Right lobe of liver (tissue), 4 donors: ENCODE data around the gene SSR4.

Source experiments
- CTCF ChIP-seq, 4 donors: fragments of 200-600 bp in 3 of 4; fragments of 450-650 bp in 1 of 4; IDR thresholded peaks; one replicate each; pipeline versions ENCODE4 v1.5.1 to v1.8.0; 2016 to 2022; ENCODE audit warnings: antibody characterized with exemption in 4 of 4, mild to moderate bottlenecking in 2 of 4
- POLR2A ChIP-seq: fragments of 450-650 bp; IDR thresholded peaks from one replicate; pipeline ENCODE4 v1.6.1; 2017; ENCODE audit warnings: antibody characterized with exemption, mild to moderate bottlenecking
- donor health status: DM: no; HTN: no; CAD: no.
- donor health status: DM: no; HTN: no; CAD: no.
- donor health status: DM: no; HTN: yes; CAD: no.

- TF ChIP-seq CTCF (IDR thresholded peaks at IDR 0.05) (no peak), POLR2A (no peak)
Observed at GRCh38 chrX:153830640-153831428, 36.4 kb downstream of the SSR4 start.
